DND-41 (cell line): ENCODE measurements around the gene SNAP25.

ENCODE experiments used
- EZH2 ChIP-seq: IDR thresholded peaks from 3 replicates; pipeline ENCODE4 v1.6.1; 2012; ENCODE audit warnings: borderline replicate concordance, low read depth, mild to moderate bottlenecking, moderate library complexity, low read length, inconsistent platforms; ENCODE audit not compliant: severe bottlenecking
- TF ChIP-seq, protein P1 (sequence below): IDR thresholded peaks from 2 replicates; pipeline ENCODE4 v1.5.1; 2012; ENCODE audit warnings: borderline replicate concordance, low read length, moderate library complexity, mild to moderate bottlenecking; ENCODE audit not compliant: poor library complexity, severe bottlenecking; ENCODE audit errors: extremely low read depth

DNA sequence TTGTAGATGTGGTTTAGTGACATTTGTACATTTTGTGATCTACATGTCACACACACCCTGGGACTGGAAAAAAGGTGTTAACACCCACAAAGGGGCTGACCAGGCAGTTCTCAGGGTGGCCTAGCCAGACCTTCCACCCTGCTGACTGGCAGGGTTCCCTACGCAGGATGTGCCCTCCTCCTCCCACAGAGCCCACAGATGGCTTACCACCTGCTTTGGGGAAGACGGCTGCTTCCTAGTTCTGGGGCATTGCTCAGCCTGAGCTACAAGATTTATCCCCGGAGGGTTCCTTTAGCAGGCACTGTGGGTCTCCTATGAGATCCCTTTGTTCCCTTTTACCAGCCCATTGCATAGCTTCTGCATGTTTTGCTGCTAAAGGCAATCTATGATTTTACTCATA is 35.1 kb downstream of the SNAP25 start:
- TF ChIP-seq, protein P1, sequence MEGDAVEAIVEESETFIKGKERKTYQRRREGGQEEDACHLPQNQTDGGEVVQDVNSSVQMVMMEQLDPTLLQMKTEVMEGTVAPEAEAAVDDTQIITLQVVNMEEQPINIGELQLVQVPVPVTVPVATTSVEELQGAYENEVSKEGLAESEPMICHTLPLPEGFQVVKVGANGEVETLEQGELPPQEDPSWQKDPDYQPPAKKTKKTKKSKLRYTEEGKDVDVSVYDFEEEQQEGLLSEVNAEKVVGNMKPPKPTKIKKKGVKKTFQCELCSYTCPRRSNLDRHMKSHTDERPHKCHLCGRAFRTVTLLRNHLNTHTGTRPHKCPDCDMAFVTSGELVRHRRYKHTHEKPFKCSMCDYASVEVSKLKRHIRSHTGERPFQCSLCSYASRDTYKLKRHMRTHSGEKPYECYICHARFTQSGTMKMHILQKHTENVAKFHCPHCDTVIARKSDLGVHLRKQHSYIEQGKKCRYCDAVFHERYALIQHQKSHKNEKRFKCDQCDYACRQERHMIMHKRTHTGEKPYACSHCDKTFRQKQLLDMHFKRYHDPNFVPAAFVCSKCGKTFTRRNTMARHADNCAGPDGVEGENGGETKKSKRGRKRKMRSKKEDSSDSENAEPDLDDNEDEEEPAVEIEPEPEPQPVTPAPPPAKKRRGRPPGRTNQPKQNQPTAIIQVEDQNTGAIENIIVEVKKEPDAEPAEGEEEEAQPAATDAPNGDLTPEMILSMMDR = no peak
- TF ChIP-seq EZH2 = no peak
